Panc1 (cell line): Measurements from ENCODE around the gene PGM3.

ENCODE experiments used
- TCF7L2 ChIP-seq: IDR thresholded peaks from 2 replicates; pipeline ENCODE4 v1.6.1; 2011; ENCODE audit warnings: mild to moderate bottlenecking, low read depth, low read length, inconsistent platforms
- TF ChIP-seq, protein P1 (sequence below): fragments of 450-650 bp; IDR thresholded peaks from 2 replicates; pipeline ENCODE4 v1.5.1; 2017; ENCODE audit warnings: mild to moderate bottlenecking

DNA sequence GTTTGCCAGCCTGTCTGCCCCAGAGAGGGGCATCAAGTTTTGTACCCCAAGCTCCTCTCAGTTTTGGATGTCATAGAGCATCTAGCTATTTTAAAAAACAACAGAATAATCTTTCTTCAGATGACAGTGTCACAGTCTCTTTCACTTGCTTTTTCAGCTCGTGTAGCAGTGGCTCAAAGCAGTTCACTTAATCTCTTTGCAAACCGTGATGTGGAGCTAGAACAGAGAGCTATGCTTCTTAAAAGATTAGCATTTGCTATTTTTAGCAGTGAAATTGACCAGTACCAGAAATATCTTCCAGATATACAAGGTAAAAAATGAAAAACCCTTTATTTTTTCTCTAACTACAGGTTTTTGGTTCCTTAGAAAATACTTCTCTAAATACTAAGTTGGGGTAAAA lies 37.3 kb downstream of the PGM3 start:
- TF ChIP-seq TCF7L2 = no peak
- TF ChIP-seq, protein P1, sequence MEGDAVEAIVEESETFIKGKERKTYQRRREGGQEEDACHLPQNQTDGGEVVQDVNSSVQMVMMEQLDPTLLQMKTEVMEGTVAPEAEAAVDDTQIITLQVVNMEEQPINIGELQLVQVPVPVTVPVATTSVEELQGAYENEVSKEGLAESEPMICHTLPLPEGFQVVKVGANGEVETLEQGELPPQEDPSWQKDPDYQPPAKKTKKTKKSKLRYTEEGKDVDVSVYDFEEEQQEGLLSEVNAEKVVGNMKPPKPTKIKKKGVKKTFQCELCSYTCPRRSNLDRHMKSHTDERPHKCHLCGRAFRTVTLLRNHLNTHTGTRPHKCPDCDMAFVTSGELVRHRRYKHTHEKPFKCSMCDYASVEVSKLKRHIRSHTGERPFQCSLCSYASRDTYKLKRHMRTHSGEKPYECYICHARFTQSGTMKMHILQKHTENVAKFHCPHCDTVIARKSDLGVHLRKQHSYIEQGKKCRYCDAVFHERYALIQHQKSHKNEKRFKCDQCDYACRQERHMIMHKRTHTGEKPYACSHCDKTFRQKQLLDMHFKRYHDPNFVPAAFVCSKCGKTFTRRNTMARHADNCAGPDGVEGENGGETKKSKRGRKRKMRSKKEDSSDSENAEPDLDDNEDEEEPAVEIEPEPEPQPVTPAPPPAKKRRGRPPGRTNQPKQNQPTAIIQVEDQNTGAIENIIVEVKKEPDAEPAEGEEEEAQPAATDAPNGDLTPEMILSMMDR = no peak
